DMS79 (cell line): Measurements from ENCODE around the gene GTF2H4.
"Not testable (repeated sequence)": the region's sequence is repeated elsewhere in the genome, so short reads cannot be mapped to it uniquely, and the experiment has no call there.

Experiments
- DNase-seq: peaks from one replicate; lab custom pipeline; 2025; lab: John Stamatoyannopoulos, UW

GTF2H4 gene

DNA sequence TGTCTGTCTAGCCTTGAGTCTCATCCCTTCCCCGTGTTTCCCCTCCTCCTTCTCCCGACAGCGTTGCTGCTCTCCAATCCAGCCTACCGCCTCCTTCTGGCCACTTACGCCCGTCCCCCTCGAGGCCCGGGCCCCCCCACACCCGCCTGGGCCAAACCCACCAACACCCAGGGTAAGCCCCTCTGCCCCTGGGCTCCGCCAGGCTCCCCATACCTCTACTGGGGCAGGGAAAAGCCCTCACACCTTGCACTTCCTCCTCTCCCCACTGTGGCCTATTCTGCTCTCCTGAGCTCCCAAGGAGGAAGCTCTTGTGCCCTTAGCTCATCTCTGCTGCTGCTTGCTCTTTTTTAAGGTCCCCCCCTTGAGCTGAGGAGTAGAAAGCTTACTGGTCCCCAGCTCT, 12.7 kb upstream of the GTF2H4 start:
- no peak for DNase-seq

DNA sequence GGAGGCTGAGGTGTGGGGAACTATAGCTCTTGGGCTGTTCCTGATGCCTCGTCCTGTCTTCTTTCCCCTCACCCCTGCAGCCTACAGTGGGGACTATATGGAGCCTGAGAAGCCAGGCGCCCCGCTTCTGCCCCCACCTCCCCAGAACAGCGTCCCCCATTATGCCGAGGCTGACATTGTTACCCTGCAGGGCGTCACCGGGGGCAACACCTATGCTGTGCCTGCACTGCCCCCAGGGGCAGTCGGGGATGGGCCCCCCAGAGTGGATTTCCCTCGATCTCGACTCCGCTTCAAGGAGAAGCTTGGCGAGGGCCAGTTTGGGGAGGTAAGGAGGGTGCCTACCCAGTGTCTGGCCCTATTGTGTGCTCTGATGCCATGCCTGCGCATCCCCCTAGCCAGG, 11.5 kb upstream of the GTF2H4 start:
- DNase-seq, result no peak

DNA sequence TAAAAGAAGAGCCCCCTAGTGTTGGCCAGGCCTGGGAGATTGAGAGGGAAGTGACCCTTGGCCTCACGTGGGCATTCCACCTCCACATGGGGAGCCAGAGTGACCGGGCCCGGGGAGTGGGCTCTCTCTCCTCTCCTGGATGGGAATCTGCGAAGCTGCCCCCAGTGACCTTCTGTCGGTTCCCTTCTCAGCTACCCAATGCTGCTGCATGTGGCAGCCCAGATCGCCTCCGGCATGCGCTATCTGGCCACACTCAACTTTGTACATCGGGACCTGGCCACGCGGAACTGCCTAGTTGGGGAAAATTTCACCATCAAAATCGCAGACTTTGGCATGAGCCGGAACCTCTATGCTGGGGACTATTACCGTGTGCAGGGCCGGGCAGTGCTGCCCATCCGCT, 10.1 kb upstream of the GTF2H4 start:
- DNase-seq, result no peak

- no peak for DNase-seq
Observed at GRCh38 chr6:30898750-30899360, 9.2 kb upstream of the GTF2H4 start.

DNA sequence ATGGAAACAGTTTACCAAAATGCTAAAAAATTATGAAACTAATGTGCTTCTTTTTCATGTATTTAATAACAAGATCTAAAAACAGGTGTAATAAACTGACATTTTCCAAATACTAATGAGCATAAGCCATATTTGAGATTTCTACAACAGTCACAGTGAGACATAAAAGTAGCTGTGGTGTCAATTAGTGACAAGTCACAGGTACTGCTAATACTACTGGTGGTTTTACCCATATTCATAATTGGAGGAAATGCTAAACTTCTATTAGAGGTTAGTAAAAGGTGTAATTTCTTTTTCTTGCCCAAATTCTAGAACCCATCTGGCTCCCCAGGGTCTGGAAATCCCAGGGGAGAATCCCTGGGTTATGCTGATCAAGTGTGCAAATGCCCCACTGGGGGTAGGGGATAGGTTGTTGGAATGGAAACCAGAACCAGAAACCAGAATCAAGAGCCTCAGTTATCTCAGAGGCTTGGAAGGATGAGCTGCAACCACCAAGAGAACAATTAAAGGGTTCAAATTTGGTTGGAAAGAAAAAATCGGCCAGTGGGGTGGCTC, 7.1 kb upstream of the GTF2H4 start:
- DNase-seq, result no peak

DNA sequence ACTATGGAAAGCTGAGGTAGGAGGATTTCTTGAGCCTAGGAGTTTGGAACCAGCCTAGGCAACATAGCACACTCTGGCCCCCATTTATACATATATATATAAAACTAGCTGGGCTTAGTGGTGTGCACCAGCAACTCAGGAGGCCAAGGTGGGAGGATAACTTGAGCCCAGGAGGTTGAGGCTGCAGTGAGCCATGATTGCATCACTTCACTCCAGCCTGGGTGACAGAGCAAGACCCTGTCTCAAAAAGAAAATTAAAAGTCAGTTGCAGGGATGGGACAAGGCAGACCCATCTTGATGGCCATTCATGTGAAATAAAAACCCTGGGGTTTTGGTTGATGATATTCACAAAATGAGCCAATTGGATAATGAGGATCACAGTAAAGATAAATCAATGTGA, 6.6 kb upstream of the GTF2H4 start:
- no peak for DNase-seq

GRCh38 chr6:30902196-30902595, 5.8 kb upstream of the GTF2H4 start:
- DNase-seq, result not testable (repeated sequence)

- DNase-seq, result no peak
Observed at GRCh38 chr6:30902709-30903108, 5.3 kb upstream of the GTF2H4 start.

DNA sequence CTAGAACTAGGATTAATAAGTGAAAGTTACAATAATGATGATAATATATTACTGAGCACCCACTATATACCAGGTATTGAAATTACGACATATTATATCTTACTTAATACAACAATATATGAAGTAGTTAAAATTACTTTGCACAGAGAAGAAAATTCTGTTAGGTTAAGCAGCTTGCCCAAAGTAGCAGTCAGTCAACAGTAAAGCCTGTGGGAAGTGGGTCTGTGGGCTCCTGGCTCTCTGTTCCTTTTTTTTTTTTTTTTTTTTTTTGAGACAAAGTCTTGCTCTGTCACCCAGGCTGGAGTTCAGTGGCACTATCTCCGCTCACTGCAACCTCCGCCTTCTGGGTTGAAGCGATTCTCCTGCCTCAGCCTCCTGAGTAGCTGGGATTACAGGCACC, 4.8 kb upstream of the GTF2H4 start:
- no peak for DNase-seq

DNA sequence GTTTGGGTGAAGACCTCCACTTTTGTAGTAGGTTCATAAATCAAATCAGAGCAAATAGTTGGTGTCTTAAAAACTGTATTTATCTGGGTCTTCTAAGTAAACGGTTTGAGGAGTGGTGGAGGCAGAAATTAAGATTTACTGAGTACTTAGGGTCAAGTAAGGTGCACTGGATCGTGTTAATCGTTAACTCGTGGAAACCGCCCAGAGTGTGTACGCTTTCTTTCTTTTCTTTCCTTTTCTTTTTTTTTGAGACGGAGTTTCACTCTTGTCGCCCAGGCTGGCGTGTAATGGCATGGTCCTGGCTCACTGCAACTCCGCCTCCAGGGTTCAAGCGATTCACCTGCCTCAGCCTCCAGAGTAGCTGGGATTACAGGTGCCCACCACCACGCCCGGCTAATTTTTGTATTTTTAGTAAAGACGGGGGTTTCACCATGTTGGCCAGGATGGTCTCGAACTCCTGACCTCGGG, 683 bp upstream of the GTF2H4 start:
- not testable (repeated sequence) for DNase-seq

- no peak for DNase-seq
Observed at GRCh38 chr6:30908700-30909099, 693 bp downstream of the GTF2H4 start.

DNA sequence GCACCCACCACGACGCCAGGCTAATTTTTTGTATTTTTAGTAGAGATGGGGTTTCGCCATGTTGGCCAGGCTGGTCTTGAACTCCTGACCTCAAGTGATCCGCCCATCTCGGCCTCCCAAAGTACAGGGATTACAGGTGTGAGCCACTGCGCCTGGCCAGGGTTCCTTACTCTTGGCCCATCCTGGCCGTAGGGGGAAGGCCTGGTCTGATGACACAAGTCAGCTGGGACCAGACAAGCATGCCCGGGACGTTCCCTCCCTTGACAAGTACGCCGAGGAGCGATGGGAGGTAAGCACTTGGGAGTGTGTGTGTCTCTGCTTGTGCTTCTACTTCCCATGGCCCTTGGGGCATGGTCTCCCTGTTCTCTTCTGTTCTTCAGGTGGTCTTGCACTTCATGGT, 2.5 kb downstream of the GTF2H4 start:
- DNase-seq, result not testable (repeated sequence)

DNA sequence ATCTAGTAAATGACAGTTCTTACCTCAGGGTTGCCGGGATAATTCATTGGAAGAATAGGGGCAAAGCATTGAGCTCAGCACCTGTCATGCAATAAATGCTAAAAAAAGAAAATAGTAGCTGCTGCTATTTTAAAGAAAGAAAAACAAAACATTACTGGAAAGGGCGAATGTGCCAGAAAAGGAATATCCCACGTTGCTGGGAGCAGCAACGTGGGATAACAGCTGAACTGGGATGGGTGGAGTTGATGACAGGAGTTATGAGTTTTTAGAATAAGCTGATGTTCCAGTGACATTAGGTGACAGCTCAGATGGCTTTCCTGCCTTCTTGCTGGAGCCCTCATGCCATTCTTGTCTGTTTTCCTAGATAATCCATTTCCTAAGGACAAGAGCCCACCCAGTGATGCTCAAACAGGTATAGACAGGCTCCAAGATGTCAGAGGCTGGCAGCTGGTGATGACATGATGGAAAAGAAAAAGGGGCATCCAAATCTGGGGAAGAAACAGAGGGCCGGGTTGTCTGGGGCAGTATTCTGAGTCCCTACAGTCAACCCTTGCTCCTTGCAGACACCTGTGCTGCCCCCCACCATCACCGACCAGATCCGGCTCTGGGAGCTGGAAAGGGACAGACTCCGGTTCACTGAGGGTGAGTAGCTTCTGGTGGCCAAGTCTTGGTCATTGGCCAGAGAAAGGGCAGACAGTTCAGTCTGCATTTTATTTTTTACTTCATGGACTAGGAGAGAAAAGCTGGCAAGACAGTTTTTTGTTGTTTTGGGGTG, 4.9 kb downstream of the GTF2H4 start:
- no peak for DNase-seq

DNA sequence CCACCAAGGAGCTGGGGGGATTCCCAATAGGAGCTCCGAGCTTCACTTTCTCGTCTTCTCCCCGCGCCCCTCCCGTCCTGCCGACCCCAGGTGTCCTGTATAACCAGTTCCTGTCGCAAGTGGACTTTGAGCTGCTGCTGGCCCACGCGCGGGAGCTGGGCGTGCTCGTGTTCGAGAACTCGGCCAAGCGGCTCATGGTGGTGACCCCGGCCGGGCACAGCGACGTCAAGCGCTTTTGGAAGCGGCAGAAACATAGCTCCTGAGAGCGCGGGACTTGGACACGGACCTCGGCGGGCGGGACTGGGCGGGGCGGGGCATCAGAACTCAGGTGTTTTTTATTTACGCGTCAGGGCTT, 5.7 kb downstream of the GTF2H4 start:
- DNase-seq, result no peak

DNA sequence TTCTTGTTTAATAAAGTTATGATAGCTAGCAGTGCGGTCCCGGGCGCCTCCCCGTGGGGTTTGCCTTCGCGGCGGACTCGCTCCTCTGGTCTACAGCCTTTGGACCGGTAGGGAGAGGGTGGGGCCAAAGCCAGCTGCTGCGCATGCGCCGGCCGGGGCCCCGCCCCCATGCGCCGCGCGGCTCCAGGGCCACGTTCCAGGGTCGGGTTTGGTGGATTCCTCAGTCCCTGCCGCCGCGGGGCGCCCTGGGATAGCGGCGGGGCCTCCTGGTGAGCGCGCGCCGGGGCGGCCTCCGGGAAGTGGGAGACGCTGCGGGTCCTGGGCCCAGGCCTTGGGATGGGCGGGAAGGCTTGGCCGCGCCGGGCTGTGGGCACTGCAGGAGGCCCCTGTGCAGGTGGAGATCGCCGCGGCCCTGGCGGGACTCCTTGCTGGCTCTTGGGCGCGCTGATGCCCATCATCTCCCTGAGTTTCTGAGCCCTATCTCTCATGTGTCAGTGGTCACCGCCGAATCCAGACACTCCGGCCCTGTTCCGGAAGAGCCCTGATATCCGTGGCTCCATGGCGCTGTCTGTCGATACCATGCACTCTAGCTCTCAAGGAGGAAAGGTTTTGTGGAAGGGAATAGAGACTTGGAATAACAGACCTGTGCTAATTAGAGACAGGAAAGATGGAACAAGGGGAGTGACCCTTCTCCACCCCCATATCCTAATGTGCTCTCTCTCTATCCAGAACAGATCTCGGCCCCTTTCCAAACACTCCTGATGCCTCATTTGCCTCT, 6.3 kb downstream of the GTF2H4 start, which contains the start of gene VARS2:
Gene VARS2, plus strand, starts transcription at position 163 of the 778 bp plus-strand sequence. Its CDS starts 599 bp downstream, at position 762.
- peak; percentile 64 for DNase-seq

DNA sequence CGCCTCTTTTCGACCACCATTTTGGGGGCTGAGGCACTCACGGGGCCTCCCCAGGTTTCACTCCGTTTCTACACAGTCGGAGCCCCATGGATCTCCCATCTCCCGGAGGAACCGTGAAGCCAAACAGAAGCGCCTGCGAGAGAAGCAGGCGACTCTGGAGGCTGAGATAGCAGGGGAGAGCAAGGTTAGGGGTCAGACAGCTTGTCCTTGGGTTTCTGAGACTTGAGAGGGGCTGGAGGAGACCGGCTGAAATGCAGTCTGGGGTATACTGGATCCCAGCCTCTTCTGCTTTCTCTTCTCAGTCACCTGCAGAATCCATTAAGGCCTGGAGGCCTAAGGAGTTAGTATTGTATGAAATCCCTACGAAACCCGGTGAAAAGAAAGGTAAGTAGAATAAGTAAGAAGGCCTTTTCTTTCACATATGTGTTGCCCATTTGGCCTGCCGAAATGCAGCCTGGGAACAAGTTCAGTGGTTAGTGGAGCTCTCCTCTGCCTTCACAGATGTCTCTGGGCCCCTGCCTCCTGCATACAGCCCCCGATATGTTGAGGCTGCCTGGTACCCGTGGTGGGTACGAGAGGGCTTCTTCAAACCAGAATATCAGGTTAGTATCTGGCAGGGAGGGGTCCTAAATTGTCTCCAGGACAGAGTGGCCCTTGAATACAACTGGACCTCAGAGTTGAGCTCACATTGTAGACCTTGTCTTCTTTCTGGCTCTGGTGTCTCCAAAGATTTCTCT, 7.0 kb downstream of the GTF2H4 start:
- DNase-seq, result no peak

- DNase-seq, result peak; percentile 11
Observed at GRCh38 chr6:30915591-30915946, 7.6 kb downstream of the GTF2H4 start.

- DNase-seq, result no peak
Observed at GRCh38 chr6:30917041-30917440, 9.0 kb downstream of the GTF2H4 start.

DNA sequence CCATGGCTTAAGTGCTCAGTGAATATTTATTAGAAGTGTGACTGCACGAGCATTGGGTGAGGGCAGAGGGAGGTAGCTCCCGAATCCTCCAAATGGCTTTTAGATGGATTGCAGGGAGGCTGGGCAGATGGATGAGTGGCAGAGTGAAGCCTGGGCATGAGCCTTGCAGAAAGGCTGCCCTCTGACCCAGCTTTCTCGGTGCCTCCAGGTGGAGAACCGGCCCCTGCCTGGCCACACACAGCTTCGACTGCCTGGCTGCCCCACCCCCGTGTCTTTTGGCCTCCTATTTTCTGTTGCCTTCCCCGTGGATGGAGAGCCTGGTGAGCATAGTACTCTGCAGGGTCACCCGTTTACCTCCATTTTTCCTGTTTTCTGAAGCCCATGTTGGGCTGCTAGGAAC, 9.5 kb downstream of the GTF2H4 start:
- no peak for DNase-seq

GRCh38 chr6:30918670-30919069, 10.7 kb downstream of the GTF2H4 start:
- DNase-seq, result no peak

DNA sequence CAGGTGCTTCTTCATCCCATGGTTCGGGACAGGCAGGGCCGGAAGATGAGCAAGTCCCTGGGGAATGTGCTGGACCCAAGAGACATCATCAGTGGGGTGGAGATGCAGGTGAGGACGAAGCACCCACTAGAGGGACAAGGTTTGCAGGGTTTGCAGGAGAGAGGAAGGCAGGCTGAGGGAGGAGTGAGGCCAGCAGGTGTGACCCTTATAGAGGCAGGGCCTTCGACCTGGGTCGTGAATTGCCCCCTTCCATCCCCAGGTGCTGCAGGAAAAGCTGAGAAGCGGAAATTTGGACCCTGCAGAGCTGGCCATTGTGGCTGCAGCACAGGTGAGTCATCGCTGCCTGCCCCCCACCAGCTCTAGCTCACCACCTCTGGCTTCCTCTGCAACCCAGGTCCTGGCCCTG, 14.4 kb downstream of the GTF2H4 start:
- no peak for DNase-seq

- DNase-seq, result not testable (repeated sequence)
Observed at GRCh38 chr6:30924040-30924627, 16.1 kb downstream of the GTF2H4 start.
